Measurements from ENCODE around the gene UBTD1.

- TF ChIP-seq GATA3 (IDR thresholded peaks at IDR 0.05; ENCODE audit: low read depth, low read length): no peak
- TF ChIP-seq GATA2 (IDR thresholded peaks at IDR 0.05; ENCODE audit: low read depth, low read length): no peak
Measured at GRCh38 chr10:97597778-97598177, 99.1 kb downstream of the UBTD1 start.

Measured in SH-SY5Y (cell line).